Measurements from ENCODE around the gene HOXA5.

Gene HOXA5

DNA sequence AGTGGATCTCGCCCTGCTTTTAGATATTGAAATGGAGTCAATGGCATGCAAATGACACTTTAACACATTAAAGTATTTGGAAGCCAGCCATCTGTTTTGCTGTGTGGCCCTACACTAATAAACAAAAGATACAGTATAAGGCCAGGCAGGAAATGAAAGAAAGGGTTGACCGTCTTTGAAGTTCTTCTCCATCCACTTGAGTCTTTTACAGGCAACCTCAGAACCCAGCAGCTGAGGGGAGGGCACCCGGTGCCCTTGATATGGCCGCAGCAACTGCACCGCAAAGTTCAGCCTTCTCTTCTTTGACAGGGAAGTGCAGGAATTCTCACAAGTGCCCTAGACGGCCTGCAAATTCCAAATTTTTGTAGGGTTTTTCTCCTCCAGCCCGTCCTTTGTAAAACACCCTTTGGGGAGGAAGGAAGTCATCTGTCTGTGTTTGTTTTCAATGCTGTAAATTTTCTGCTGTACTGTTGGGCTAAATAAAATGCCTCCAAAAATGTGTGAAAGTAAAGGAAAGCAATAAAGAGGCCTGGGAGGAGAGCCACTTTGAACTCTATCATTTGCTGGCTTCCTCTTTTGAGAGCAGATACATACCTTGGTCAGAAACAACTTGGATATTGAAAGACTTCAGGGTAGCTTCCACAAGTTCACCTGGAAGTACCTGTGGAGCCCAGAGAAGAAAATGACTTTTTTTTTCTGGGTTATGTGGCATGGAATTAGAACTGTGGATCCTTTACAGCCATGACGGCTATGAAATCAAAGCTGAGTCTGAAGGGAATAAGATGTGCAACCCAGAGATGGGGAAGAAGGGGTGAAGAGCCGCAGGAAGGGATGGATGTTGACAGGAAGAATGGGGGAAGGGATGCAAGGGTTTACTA, 51.3 kb downstream of the HOXA5 start:
- no peak for DNase-seq

- DNase-seq: no peak
These were observed 52.4 kb downstream of the HOXA5 start for GRCh38 chr7:27091105-27091504.
